Endothelial cell (in vitro differentiated cells): ENCODE results near the gene KLHL4. TPM values are rescaled to one million over a fixed set of nuclear protein-coding genes. Genes with fewer than 3 reads are reported as not detected.
"Not testable (repeated sequence)": the region's sequence is repeated elsewhere in the genome, so short reads cannot be mapped to it uniquely, and the experiment has no call there.

Experiments used
- DNase-seq: peaks from one replicate; pipeline ENCODE4 v3.0.0; 2021; ENCODE audit warnings: low spot score
- H3K27ac Mint-ChIP-seq: one replicate; pipeline ENCODE4 v1.8.0; 2021; ENCODE audit warnings: mixed read lengths, inconsistent platforms; ENCODE audit not compliant: unreplicated experiment
- H3K27me3 Mint-ChIP-seq: one replicate; pipeline ENCODE4 v1.8.0; 2021; ENCODE audit warnings: mild to moderate bottlenecking, moderate library complexity, mixed read lengths, inconsistent platforms; ENCODE audit not compliant: unreplicated experiment
- H3K36me3 Mint-ChIP-seq: one replicate; pipeline ENCODE4 v1.8.0; 2021; ENCODE audit warnings: mild to moderate bottlenecking, low read depth, mixed read lengths, inconsistent platforms; ENCODE audit not compliant: unreplicated experiment
- H3K4me1 Mint-ChIP-seq: one replicate; pipeline ENCODE4 v1.8.0; 2021; ENCODE audit warnings: mild to moderate bottlenecking, mixed read lengths, inconsistent platforms; ENCODE audit not compliant: unreplicated experiment
- H3K4me3 Mint-ChIP-seq: one replicate; pipeline ENCODE4 v1.8.0; 2021; ENCODE audit warnings: mild to moderate bottlenecking, mixed read lengths, inconsistent platforms; ENCODE audit not compliant: unreplicated experiment
- H3K9me3 Mint-ChIP-seq: one replicate; pipeline ENCODE4 v1.8.0; 2021; ENCODE audit warnings: mixed read lengths, inconsistent platforms; ENCODE audit not compliant: unreplicated experiment
- CTCF ChIP-seq: fragments of 200-600 bp; sonication (generic); IDR thresholded peaks from one replicate; pipeline ENCODE4 v1.5.0; 2021; ENCODE audit warnings: antibody characterized with exemption; ENCODE audit not compliant: unreplicated experiment
- total RNA-seq: library from RNA; stranded (reverse); fragmentation: NEBNext Ultra II Directional; extraction: Animal tissue kit (Norgen Biotek cat#: 25700); gene quantifications from one replicate; pipeline ENCODE4 v1.2.1, GENCODE V29; 2021; ENCODE audit not compliant: unreplicated experiment

KLHL4 gene
- total RNA-seq, 1 donor from 2014 or later = 80.9 TPM

GRCh38 chrX:87634361-87634760, 116.8 kb downstream of the KLHL4 start:
- Mint-ChIP-seq H3K27me3 (no peaks in the 10 kb centered on the region), H3K9me3 (no peaks in the 10 kb centered on the region), H3K36me3 (peaks cover 27% of the 10 kb centered on the region), H3K27ac (no peak overlapping the region), H3K4me3 (no peak overlapping the region), H3K4me1 (peaks cover 7% of the 10 kb centered on the region)
- no peak for DNase-seq
- no peak for TF ChIP-seq CTCF

- H3K27me3 Mint-ChIP-seq = peaks cover 2% of the 10 kb centered on the region
- no peak overlapping the region for H3K27ac Mint-ChIP-seq
- H3K4me1 Mint-ChIP-seq = no peaks in the 10 kb centered on the region
- H3K9me3 Mint-ChIP-seq = no peaks in the 10 kb centered on the region
- DNase-seq = no peak
- no peak for TF ChIP-seq CTCF
- no peak overlapping the region for H3K4me3 Mint-ChIP-seq
- H3K36me3 Mint-ChIP-seq = peaks cover 48% of the 10 kb centered on the region
Observed at GRCh38 chrX:87636533-87636932, 118.9 kb downstream of the KLHL4 start.

GRCh38 chrX:87641439-87641838, 123.8 kb downstream of the KLHL4 start:
- H3K27ac Mint-ChIP-seq, H3K4me1 Mint-ChIP-seq, H3K4me3 Mint-ChIP-seq, DNase-seq, H3K9me3 Mint-ChIP-seq, H3K27me3 Mint-ChIP-seq: not testable (repeated sequence)
- H3K36me3 Mint-ChIP-seq = peaks cover 84% of the 10 kb centered on the region

- H3K27me3 Mint-ChIP-seq = peaks cover 3% of the 10 kb centered on the region
- H3K9me3 Mint-ChIP-seq = no peaks in the 10 kb centered on the region
- peaks cover 6% of the 10 kb centered on the region for H3K4me1 Mint-ChIP-seq
- no peak overlapping the region for H3K27ac Mint-ChIP-seq
- DNase-seq = no peak
- peaks cover 4% of the 10 kb centered on the region for H3K36me3 Mint-ChIP-seq
- no peak overlapping the region for H3K4me3 Mint-ChIP-seq
- no peak for TF ChIP-seq CTCF
Observed at GRCh38 chrX:87661761-87662160, 144.2 kb downstream of the KLHL4 start.

- no peak overlapping the region for H3K27ac Mint-ChIP-seq
Observed at GRCh38 chrX:87663421-87663820, 145.8 kb downstream of the KLHL4 start.

More at GRCh38 chrX:87663421-87663820, 145.8 kb downstream of the KLHL4 start:
- Mint-ChIP-seq H3K36me3 (peaks cover 4% of the 10 kb centered on the region), H3K27me3 (no peaks in the 10 kb centered on the region), H3K4me3 (no peak overlapping the region), H3K4me1 (peaks cover 6% of the 10 kb centered on the region), H3K9me3 (no peaks in the 10 kb centered on the region)
- no peak for DNase-seq
- no peak for TF ChIP-seq CTCF
